GM18870 (cell line): ENCODE results near the gene ZNF30.
"Not testable (repeated sequence)": the region's sequence is repeated elsewhere in the genome, so short reads cannot be mapped to it uniquely, and the experiment has no call there.

Source experiments
- ATAC-seq: cut with Tn5 transposase; IDR thresholded peaks from one replicate; pipeline ENCODE4 v1.9.1; 2021; ENCODE audit warnings: moderate library complexity; ENCODE audit not compliant: unreplicated experiment

The ZNF30 gene

DNA sequence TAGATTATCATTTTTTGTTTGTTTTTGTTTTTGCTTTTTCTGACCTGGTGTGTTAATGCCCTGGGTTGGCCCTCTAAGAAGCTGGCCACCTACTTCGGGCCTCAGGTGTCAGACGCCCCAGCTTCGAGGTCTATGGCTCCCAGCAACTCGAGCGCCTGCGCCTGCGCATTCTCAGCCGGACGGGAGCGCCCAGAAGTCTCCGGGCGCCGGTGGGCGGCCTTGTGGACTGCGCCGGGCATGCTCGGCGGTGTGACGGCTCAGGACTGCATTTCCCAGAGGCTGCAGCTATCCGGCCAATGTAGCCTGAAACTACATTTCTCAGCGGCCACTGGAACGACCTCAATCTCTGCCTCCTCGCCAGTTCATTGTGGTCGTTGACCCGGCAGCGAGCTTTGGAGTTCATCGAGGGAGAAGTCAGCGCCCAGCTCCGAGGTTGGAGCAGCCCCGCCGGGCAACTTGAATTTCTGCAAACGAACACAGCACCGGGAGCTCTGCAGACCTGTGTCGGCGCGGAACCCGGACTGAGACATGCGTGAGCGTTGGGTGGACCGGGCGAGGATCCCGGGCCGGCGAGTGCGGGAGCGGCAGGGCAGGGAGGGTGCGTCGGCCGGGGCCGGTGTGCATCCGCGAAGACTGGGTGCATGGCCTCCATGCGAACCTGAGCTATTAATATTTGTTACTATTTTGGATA lies at the start of gene ZNF30:
Gene ZNF30, plus strand, starts transcription at position 219 of the 691 bp plus-strand sequence. CDS start 3,045 bp downstream, outside the sequence.
- ATAC-seq: peak; percentile 69

DNA sequence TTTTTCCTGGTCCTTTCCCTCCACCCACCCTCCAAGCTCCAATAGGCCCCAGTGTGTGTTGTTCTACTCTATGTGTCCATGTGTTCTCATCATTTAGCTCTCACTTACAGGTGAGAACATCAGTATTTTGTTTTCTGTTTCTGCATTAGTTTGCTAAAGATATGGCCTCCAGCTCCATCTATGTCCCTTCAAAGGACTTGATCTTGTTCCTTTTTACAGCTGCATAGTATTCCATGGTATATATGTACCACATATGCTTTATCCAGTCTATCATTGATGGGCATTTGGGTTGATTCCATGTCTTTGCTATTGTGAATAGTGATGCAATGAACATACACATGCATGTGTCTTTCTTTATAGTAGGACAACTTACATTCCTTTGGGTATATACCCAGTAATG lies 47.1 kb upstream of the ZNF30 start:
- ATAC-seq: no peak

DNA sequence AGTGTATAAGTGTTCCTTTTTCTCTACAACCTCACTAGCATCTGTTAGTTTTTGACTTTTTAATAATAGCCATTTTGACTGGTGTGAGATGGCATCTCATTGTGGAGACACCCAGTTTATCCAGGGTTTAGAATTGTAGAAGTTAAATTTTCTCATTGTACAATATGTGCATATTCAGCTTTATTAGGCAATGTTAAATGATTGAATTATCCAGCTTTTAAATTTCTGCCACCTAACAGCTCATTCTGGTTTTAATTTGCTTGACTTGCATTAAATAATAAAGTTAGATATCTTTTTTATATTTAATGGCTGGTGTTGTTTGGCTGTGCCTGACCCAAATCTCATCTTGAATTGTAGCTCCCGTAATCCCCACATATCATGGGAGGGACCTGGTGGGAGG lies 46.7 kb upstream of the ZNF30 start:
- ATAC-seq: no peak

DNA sequence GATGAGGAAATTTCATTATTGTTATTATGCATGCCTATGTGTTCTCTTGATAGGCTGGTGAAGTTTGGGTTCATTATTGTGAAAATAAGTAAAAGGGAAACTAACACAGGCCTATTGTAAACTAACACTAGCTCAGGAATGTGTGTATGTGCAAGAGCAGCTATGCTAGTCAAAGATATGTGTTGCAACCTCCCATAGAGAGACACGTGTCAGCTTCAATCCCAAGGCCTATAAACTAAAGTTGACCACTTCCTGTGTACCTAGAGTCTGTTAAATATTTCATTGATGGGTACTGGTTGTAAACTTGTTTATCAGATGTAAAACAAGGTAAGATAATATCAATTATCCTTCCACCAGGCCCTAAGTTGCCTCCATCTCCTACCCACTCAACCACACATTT lies 44.7 kb upstream of the ZNF30 start:
- ATAC-seq: no peak

DNA sequence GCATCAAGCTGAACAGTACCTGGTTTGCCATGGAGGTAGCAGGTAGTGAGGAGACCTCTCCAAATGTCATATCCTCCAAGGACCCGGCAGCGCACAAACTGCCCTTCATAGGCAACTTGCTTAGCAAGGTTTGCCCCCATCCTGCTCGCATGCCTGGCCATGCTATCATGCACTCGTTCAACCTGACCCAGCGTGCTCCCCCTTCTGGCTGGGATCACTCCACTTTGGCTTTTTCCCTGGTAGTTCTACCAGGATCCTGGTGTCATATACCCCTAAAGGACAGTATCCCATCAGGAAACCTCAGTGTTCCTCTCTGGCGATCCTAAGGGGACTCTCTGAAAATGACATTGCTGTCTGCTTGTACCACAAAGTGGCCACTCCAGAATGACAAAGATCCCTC lies 38.6 kb upstream of the ZNF30 start:
- ATAC-seq: no peak

DNA sequence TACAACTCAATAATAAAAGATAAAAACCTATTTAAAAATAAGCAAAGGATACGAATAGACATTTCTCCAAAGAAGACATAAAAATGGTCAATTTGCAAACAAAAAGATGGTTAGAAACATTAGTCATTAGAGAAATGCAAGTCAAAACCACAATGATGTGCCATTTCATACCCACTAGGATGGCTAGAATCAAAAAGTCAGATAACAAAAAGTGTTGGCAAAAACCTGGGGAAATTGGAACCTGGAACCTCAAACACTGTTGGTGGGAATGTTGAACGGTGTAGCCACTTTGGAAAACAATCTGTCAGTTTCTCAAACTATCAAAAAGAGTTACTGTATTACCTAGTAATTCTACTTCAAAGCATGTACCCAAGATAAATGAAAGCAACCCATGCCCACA lies 26.5 kb upstream of the ZNF30 start:
- ATAC-seq: no peak

DNA sequence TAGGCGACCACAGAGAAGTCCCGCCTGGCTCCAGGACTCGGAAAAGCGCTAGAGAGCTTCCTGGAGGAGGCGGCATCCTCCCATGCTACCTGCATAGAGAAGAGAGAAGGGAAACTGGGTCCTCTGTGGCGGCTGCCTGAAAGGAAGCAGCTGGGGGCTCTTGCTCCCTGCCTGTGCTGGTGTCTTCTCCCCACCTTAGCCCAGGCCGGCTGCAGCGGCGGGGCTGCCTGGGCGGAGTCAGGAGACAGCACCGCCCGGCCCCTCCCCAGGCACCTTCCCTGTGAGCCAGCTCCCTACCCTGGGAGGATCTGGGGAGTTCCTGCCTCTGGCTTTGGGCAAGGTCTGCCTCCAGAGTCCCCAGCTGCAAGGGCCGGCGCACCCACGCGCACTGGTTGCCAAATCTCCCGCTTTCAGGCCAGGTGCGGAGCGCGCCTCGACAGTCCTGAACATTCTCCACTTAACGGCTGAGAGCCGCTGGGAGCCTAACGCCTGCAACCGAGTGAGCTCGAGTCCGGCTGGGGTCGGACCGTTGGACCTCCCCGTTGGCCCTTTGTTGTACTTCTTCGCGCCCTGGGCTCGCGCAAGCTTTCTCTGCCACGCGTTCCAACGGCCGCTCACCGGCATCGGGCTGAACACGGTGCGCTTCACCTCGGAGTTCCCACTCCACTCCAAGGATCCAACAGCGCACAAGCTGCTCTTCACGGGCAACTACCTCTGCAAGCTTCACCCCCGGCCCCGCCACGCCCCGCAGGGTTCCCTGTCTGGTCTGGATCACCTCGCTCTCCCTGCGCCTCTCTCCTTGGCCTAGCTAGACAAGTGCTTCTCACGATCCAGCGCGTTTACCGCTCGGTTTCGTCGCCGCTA lies 21.8 kb upstream of the ZNF30 start:
- ATAC-seq: no peak

DNA sequence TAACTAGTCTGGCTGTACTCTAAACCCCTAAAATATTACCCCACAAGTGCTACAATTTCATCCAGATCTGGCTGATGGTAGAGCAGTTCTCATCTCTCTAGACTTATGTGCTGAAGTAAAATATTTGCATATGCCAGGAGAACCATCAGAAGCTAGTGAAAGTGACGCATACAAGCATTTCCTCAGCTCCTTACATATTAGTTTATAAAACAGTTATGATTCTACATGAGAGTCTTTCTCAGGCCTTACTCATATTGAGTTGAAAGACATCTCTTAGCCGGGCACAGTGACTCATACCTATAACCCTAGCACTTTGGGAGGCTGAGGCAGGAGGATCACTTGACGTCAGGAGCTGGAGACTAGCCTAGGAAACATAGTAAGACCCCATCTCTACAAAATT lies 15.9 kb upstream of the ZNF30 start:
- no peak for ATAC-seq

DNA sequence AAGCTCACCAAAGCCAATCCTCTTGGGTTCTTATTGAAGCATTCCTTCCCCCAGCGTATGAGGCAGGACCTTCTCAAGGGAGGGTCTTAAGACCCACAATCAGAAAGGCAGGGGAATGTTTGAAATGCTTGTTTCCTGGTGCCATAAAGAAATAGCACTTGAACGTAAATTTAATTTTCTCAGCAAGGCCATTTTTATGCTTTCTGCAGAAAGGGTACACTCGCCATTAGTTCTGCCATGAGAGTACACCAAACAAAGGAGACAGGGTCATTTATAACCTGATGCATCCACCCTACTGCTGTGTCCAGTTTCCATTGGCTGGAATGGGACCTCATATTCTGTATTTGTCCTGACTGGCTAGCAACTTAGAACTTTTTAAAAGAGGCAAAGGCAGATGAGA lies 9.6 kb upstream of the ZNF30 start:
- not testable (repeated sequence) for ATAC-seq

DNA sequence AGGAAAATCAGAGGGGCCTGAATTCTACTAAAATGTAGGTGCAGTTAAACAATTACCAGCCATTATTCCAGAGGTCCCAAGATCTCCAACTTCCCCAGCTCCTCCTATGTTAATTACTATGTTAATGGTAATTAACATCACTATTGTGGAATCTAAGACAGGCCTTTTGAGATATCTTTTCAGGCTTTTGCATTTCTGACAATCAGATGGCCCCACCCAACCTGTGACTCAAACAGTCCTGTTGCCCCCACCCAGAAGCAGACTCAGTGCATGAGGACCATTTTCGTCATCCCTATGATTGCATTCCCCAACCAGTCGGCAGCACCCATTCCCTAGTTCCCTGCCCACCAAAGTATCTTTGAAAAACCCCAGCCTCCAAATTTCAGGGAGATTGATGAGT lies 8.5 kb upstream of the ZNF30 start:
- no peak for ATAC-seq

DNA sequence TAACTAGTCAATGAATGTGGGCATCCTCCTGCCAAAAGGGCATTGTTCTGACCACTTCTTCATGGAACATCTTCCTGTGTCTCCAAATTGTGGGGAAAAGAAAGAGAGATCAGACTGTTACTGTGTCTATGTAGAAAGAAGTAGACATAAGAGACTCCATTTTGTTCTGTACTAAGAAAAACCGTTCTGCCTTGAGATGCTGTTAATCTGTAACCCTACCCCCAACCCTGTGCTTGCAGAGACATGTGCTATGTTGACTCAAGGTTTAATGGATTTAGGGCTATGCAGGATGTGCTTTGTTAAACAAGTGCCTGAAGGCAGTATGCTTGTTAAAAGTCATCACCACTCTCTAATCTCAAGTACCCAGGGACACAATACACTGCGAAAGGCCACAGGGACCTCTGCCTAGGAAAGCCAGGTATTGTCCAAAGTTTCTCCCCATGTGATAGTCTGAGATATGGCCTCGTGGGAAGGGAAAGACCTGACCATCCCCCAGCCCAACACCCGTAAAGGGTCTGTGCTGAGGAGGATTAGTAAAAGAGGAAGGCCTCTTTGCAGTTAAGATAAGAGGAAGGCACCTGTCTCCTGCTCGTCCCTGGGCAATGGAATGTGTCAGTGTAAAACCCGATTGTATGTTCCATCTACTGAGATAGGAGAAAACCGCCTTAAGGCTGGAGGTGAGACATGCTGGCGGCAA lies 6.5 kb upstream of the ZNF30 start:
- ATAC-seq: not testable (repeated sequence)

DNA sequence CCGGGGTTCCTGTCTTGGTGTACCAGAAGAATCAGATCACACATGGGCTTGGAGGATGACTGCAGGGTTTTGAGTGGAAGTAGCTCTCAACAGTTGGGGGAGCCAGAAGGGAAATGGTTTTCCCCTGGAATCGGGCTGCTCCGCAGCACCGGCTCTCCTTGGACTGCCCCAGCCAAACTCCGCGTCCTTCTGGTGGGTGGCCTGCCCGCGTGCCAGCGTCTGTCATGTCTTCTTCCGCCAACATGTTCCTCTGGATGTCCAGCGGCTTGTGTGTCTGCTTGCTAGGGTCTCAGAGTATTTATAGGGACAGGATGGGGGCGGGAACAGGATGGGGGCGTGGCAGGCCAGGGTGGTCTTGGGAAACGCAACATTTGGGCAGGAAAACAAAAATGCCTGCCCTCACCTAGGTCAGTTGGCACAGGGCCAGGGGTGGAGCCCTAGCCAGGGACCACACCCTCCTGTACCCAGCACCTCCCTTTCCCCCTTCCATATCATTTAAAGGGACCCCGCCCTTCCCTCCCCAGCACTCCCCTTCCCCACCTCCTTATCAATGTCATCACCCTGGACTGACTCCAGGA lies 1.3 kb upstream of the ZNF30 start:
- ATAC-seq: no peak

DNA sequence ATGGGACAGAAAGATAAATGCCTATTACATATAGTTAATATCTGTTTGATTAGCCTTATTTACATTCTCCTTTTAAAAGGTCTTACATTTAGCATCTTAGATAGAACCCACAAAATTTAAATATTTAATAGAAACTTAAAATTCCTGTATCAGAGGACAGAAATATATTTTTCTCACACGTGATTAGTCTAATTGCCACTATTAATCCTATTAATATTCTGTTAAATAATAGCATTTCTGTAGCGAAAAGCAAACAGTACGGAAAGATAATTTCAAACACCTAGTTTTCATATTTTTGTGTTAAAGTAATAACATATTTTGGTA lies 380 bp upstream of the ZNF30 start:
- ATAC-seq: no peak

DNA sequence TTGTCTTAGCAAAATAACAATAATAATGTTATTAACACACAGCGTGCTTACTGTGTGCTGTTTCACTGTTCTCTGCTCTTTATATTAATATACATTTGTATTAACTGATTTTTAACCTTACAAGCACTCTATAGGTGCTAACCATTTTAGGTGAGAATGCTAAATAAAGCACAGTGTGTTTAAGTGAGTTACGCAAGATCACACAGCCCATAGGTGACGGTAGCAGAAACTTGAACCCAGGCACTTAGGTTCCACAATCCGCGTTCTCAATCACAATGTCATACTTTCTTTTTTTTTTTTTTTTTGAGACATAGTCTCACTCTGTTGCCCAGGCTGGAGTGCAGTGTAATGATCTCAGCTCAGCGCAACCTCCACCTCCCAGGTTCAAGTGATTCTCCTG lies 5.8 kb downstream of the ZNF30 start:
- ATAC-seq: no peak

DNA sequence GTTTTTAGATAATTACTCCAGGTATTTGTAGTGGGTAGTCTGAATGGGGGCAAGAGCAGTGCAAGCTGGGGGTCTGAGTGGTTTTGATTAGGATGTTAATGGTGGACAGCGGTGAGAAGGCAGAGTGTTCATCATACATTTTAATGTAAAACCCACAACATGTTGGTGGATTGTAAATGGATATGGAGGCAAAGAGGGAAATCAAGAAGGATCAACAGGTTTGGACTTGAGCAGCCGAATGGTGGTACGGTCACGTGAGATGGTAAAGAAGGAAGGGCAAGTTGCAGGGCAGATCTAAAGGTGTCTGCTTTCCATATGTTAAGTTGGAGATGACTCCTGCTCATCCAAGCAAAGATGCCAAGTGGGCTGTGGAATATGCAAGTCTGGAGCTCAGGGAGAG lies 9.5 kb downstream of the ZNF30 start:
- no peak for ATAC-seq

DNA sequence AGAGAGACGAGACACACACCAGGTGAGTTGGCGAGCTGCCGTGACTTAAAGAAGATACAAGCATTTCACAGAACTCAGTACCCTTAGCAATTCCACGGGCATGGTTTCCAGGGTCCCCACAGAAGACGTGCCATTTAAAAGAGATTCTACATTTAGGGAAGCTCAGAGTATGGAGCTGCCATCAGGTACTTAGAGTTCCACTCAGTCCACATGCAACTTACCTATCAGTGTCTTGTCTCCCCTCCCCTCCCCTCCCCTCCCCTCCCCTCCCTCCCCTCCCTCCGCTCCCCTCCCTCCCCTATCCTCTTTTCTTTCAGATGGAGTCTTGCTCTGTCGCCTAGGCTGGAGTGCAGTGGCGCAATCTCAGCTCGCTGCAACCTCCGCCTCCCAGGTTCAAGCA lies 12.2 kb downstream of the ZNF30 start:
- no peak for ATAC-seq

DNA sequence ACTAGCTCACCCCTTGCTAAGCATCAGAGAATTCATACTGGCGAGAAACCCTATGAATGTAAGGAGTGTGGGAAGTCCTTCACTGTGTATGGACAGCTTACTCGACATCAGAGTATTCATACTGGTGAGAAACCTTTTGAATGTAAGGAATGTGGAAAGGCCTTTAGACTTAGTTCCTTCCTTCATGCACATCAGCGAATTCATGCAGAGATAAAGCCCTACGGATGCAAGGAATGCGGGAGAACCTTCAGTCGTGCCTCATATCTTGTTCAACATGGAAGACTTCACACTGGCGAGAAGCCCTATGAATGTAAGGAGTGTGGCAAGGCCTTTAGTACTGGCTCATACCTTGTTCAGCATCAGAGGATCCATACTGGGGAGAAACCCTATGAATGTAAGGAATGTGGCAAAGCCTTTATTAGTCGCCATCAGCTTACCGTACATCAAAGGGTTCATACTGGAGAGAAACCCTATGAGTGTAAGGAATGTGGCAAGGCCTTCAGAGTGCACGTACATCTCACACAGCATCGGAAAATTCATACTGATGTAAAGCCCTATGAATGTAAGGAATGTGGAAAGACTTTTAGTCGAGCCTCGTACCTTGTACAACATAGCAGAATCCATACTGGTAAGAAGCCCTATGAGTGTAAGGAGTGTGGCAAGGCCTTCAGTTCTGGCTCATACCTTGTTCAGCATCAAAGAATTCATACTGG lies 17.3 kb downstream of the ZNF30 start:
- ATAC-seq: no peak

DNA sequence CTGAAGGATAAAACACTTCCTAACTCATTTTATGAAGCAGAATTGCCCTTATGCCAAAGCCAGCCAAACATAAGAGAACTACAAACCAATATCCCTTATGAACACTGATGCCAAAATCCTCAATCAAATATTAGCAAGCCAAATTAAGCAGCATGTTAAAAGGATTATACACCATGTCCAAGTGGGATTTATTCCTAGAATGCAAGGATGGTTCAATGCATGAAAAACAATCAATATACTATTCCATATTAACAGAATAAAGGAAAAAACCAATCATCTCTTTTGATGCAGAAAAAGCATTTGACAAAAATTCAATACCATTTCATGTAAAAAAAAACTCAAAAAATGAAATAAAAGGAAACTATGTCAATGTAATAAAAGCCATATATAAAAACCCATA lies 26.4 kb downstream of the ZNF30 start:
- ATAC-seq: no peak

DNA sequence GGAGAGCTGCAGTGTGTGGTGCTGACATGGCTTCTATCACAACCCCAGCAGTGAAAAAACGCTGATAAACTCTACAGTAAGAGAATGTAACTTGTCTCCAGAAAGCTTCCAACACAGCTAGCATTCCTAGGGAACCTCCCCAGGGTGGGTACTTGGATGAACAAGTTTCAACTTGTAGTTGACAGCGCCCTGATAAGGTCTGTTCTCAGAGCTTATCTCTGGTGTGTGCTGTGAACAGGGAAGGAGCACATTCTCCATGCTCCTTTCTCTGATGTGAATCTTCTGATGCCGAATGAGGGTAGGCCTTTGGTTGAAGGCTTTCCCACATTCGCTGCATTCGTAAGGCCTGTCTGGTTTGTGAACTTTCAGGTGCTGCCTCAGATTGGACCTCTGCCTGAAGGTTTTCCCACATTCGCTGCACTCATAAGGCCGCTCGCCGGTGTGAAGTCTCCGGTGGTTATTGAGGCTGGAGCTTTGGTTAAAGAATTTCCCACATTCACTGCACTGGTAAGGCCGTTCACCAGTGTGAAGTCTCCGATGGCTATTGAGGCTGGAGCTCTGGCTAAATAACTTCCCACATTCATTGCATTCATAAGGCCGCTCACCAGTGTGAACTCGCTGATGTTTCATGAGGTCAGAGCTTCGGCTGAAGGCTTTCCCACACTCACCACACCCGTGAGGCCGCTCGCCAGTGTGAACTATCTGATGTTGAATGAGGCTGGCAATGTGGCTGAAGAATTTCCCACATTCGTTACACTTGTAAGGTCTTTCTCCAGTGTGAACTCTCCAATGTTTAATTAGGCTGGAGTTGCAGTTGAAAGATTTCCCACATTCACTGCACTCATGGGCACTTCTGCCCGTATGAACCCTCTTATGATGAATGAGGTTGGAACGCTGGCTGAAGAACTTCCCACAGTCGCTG lies 31.4 kb downstream of the ZNF30 start:
- no peak for ATAC-seq

DNA sequence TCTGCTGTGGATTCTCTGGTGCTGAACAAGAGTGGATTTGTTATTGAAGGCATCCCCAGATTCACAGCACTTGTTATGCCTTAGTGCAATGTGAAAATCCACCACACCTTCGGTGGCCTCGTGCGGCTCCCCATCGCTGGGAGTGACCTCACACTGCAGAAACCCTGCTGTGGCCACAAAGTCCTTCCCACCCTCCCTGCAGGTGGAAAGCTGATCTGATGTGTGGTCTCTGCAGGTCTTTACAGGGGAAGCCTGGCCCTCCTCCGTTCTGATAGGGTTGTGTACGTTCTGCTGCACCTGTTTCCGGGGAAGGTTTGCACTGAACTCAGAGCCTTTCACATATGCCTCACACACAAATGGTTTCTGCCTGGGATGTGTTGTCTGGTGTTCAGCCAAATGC lies 32.3 kb downstream of the ZNF30 start:
- no peak for ATAC-seq
